Measurements from ENCODE around the gene CNST. TPM values are rescaled to one million over a fixed set of nuclear protein-coding genes. Genes with fewer than 3 reads are reported as not detected.
"Not testable (repeated sequence)": the region's sequence is repeated elsewhere in the genome, so short reads cannot be mapped to it uniquely, and the experiment has no call there.

Gene CNST
- total RNA-seq, 1 donor from 2014 or later = 14.5 TPM

DNA sequence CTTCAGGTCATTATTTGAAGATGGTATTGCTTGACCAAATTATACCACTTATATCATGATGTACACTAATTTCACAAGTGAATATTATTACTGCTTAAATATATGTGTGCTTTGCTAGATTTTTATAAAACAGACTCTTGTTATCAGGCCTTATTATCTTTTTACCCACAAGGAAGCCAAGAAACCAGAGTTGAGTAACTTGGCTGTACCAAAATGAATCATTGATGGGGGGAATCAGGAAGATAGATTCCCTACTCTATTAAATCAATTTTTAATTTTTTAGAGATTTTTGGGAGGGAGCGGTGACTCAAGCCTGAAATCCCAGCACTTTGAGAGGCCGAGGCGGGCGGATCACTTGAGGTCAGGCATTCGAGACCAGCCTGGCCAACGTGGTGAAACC lies 141.9 kb downstream of the CNST start:
- no peak for DNase-seq (ENCODE audit: low read depth)

DNA sequence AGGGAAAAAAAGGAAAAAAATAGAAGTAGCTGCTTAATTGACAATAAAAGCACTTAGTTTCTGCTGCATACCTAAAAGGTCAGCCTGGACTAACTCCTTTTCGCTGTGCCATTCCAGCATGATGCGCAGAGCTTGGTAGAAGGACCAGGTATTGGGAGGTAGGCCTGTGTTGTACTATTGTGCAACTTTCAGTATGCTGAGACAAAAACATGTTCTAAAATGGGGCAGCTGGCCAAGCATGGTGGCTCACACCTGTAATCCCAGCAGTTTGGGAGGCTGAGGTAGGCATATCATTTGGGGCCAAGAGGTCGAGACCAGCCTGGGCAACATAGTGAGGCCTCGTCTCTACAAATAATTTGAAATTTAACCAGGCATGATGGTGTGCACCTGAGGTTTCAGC lies 142.9 kb downstream of the CNST start:
- DNase-seq (ENCODE audit: low read depth) = no peak

DNA sequence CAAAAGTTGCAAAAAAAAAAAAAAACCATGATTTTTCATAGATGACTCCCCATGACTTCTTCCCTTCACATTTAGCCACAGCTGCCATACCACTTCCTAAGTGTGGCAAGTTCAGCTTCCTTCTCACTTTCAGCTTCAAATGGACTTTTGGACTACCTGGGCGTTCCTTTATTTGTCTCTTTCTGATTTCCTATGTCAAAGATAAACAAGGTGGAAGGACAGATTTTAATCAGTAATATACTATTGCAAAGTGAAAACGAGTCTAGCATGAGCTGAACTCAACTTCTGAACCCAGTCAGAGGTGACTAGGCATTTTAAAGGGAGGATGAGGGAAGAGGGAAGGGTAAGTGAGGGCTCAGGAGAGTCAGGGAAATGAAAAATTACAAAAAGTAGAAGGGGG lies 143.6 kb downstream of the CNST start:
- no peak for DNase-seq (ENCODE audit: low read depth)

DNA sequence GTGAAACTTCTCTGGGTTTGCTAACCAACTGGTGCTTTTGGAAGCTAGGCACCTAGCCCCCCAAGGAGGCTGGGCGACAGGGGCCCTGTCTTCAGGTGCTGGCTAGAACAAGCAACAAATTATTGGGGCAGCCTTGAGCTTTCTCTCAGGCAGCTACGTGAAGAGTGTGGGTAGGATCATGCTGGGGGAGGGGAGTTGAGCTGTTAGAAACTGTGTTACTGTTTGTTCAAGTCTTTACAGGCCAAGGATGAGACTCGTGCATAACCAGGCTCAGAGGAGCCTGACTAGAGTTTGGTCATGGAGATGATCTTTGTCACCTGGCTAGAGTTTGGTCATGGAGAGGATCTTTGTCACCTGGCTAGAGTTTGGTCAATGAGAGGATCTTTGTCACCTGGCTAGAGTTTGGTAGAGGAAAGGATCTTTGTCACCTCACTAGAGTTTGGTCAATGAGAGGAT lies 145.3 kb downstream of the CNST start:
- no peak for DNase-seq (ENCODE audit: low read depth)

DNA sequence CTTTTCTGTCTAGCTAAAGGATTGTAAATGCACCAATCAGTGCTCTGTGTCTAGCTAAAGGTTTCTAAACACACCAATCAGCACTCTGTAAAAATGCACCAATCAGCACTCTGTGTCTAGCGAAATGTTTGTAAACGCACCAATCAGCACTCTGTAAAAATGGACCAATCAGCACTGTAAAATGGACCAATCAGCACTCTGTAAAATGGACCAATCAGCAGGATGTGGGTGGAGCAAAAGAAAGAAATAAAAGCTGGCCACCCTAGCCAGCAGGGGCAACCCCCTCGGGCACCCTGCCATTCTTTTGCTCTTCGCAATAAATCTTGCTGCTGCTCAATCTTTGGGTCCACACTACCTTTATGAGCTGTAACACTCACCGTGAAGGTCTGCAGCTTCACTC lies 146.2 kb downstream of the CNST start:
- not testable (repeated sequence) for DNase-seq (ENCODE audit: low read depth)

Other genes starting within 250 kb of the CNST start
- 15.9 and 18.7 TPM in 2 replicates for gene SMYD3, start 59.2 kb upstream of the CNST start, total RNA-seq
- 16.0 and 16.5 TPM in 2 replicates for gene TFB2M, start 195 bp upstream of the CNST start, total RNA-seq
- gene SCCPDH, start 158.0 kb downstream of the CNST start, total RNA-seq = 101 and 120 TPM in 2 replicates